Mammary epithelial cell (primary cell): Measurements from ENCODE around the gene SOX21.

ENCODE experiments used
- CTCF ChIP-seq, 2 donors: IDR thresholded peaks in 1 of 2; conservative IDR thresholded peaks in 1 of 2; 2 replicates each; pipeline ENCODE4 v1.5.1; 2011 to 2012; ENCODE audit warnings: inconsistent platforms in 2 of 2, low read length in 2 of 2, mild to moderate bottlenecking in 2 of 2, control low read depth in 1 of 2, low read depth in 1 of 2; ENCODE audit not compliant: insufficient read depth in 1 of 2; ENCODE audit errors: extremely low read depth in 1 of 2
- EZH2 ChIP-seq: IDR thresholded peaks from 2 replicates; pipeline ENCODE4 v1.6.1; 2012; ENCODE audit warnings: low read length, inconsistent platforms, borderline replicate concordance

- TF ChIP-seq CTCF (conservative IDR thresholded peaks at IDR 0.05 in 1 of 2, IDR thresholded peaks at IDR 0.05 in 1 of 2; ENCODE audit: extremely low read depth in 1 of 2, insufficient read depth in 1 of 2, low read depth in 1 of 2, low read length in 2 of 2) (no peak), EZH2 (no peak)
Measured at GRCh38 chr13:94731028-94731427, 18.7 kb upstream of the SOX21 start.
